ENCODE measurements around the gene QPCTL.
A peak's percentile ranks its signal among the peaks of the same experiment; 100 is the strongest.

QPCTL gene

GRCh38 chr19:45692187-45693105, at the start of gene QPCTL:
QPCTL (plus strand) TSS chr19:45692666; CDS start chr19:45692704, 38 bp downstream.
- peak within 1 kb of the TSS; percentile 83 to 92 (median 88) for H3K4me3 ChIP-seq (ENCODE audit: low read depth in 1 of 5, low read length in 5 of 5)
- H3K9me3 ChIP-seq (ENCODE audit: control insufficient read depth in 5 of 5, low read length in 5 of 5): no peaks in the 10 kb centered on the region
- H3K9ac ChIP-seq (ENCODE audit: low read length in 5 of 5): peak within 1 kb of the TSS; percentile 35 to 90 (median 88)
- peaks cover 0 to 17% (median 11%) of the 10 kb centered on the region in 5 donors for H3K36me3 ChIP-seq (ENCODE audit: control insufficient read depth in 5 of 5, insufficient read depth in 5 of 5, low read length in 5 of 5)
- H3K27me3 ChIP-seq (ENCODE audit: control insufficient read depth in 5 of 5, insufficient read depth in 4 of 5, low read length in 5 of 5): no peaks in the 10 kb centered on the region
- H3K4me1 ChIP-seq (ENCODE audit: control insufficient read depth in 5 of 5, insufficient read depth in 5 of 5, low read length in 5 of 5): peaks cover 2 to 30% (median 20%) of the 10 kb centered on the region in 5 donors
- peak within 1 kb of the TSS; percentile 93 for H3K27ac ChIP-seq (ENCODE audit: low read depth, low read length)

- H3K9me3 ChIP-seq (ENCODE audit: control insufficient read depth in 5 of 5, low read length in 5 of 5): no peaks in the 10 kb centered on the region
- H3K27ac ChIP-seq (ENCODE audit: low read depth, low read length): no peak overlapping the region
- peaks cover 0 to 51% (median 42%) of the 10 kb centered on the region in 5 donors for H3K4me1 ChIP-seq (ENCODE audit: control insufficient read depth in 5 of 5, insufficient read depth in 5 of 5, low read length in 5 of 5)
- H3K4me3 ChIP-seq (ENCODE audit: low read depth in 1 of 5, low read length in 5 of 5): no peak overlapping the region
- no peak overlapping the region for H3K9ac ChIP-seq (ENCODE audit: low read length in 5 of 5)
- H3K36me3 ChIP-seq (ENCODE audit: control insufficient read depth in 5 of 5, insufficient read depth in 5 of 5, low read length in 5 of 5): no peaks in the 10 kb centered on the region
- H3K27me3 ChIP-seq (ENCODE audit: control insufficient read depth in 5 of 5, insufficient read depth in 4 of 5, low read length in 5 of 5): peaks cover 0 to 10% (median 9%) of the 10 kb centered on the region in 5 donors
These were observed 49.2 kb upstream of the QPCTL start for GRCh38 chr19:45643024-45643926.

- H3K9ac ChIP-seq (ENCODE audit: low read length in 5 of 5): no peak overlapping the region
- H3K9me3 ChIP-seq (ENCODE audit: control insufficient read depth in 5 of 5, low read length in 5 of 5): no peaks in the 10 kb centered on the region
- H3K27ac ChIP-seq (ENCODE audit: low read depth, low read length): no peak overlapping the region
- H3K36me3 ChIP-seq (ENCODE audit: control insufficient read depth in 5 of 5, insufficient read depth in 5 of 5, low read length in 5 of 5): no peaks in the 10 kb centered on the region
- H3K4me3 ChIP-seq (ENCODE audit: low read depth in 1 of 5, low read length in 5 of 5): no peak overlapping the region
- H3K27me3 ChIP-seq (ENCODE audit: control insufficient read depth in 5 of 5, insufficient read depth in 4 of 5, low read length in 5 of 5): peaks cover 0 to 10% (median 9%) of the 10 kb centered on the region in 5 donors
- H3K4me1 ChIP-seq (ENCODE audit: control insufficient read depth in 5 of 5, insufficient read depth in 5 of 5, low read length in 5 of 5): peaks cover 0 to 42% (median 33%) of the 10 kb centered on the region in 5 donors
These were observed 48.3 kb upstream of the QPCTL start for GRCh38 chr19:45643927-45644771.

GRCh38 chr19:45645068-45645630, 47.3 kb upstream of the QPCTL start:
- Histone ChIP-seq H3K4me1 (ENCODE audit: control insufficient read depth in 5 of 5, insufficient read depth in 5 of 5, low read length in 5 of 5) (peaks cover 0 to 38% (median 31%) of the 10 kb centered on the region in 5 donors), H3K27me3 (ENCODE audit: control insufficient read depth in 5 of 5, insufficient read depth in 4 of 5, low read length in 5 of 5) (peaks cover 0 to 10% (median 9%) of the 10 kb centered on the region in 5 donors)

GRCh38 chr19:45645631-45646344, 46.7 kb upstream of the QPCTL start:
- peaks cover 0 to 10% (median 9%) of the 10 kb centered on the region in 5 donors for H3K27me3 ChIP-seq (ENCODE audit: control insufficient read depth in 5 of 5, insufficient read depth in 4 of 5, low read length in 5 of 5)
- H3K27ac ChIP-seq (ENCODE audit: low read depth, low read length): no peak overlapping the region
- no peaks in the 10 kb centered on the region for H3K36me3 ChIP-seq (ENCODE audit: control insufficient read depth in 5 of 5, insufficient read depth in 5 of 5, low read length in 5 of 5)
- H3K4me1 ChIP-seq (ENCODE audit: control insufficient read depth in 5 of 5, insufficient read depth in 5 of 5, low read length in 5 of 5): peaks cover 0 to 38% (median 30%) of the 10 kb centered on the region in 5 donors
- peak overlapping the region in 1 of 5 donors; percentile 35 for H3K9ac ChIP-seq (ENCODE audit: low read length in 5 of 5)
- H3K9me3 ChIP-seq (ENCODE audit: control insufficient read depth in 5 of 5, low read length in 5 of 5): no peaks in the 10 kb centered on the region
- peak overlapping the region; percentile 8 to 59 (median 56) for H3K4me3 ChIP-seq (ENCODE audit: low read depth in 1 of 5, low read length in 5 of 5)

More at GRCh38 chr19:45645068-45645630, 47.3 kb upstream of the QPCTL start:
- H3K36me3 ChIP-seq (ENCODE audit: control insufficient read depth in 5 of 5, insufficient read depth in 5 of 5, low read length in 5 of 5): no peaks in the 10 kb centered on the region
- peak overlapping the region in 3 of 5 donors; percentile 56 to 59 (median 59) for H3K4me3 ChIP-seq (ENCODE audit: low read depth in 1 of 5, low read length in 5 of 5)
- H3K27ac ChIP-seq (ENCODE audit: low read depth, low read length): no peak overlapping the region
- H3K9me3 ChIP-seq (ENCODE audit: control insufficient read depth in 5 of 5, low read length in 5 of 5): no peaks in the 10 kb centered on the region
- no peak overlapping the region for H3K9ac ChIP-seq (ENCODE audit: low read length in 5 of 5)

- peak overlapping the region in 1 of 5 donors; percentile 35 for H3K9ac ChIP-seq (ENCODE audit: low read length in 5 of 5)
- no peaks in the 10 kb centered on the region for H3K36me3 ChIP-seq (ENCODE audit: control insufficient read depth in 5 of 5, insufficient read depth in 5 of 5, low read length in 5 of 5)
- peaks cover 0 to 35% (median 24%) of the 10 kb centered on the region in 5 donors for H3K4me1 ChIP-seq (ENCODE audit: control insufficient read depth in 5 of 5, insufficient read depth in 5 of 5, low read length in 5 of 5)
- no peaks in the 10 kb centered on the region for H3K9me3 ChIP-seq (ENCODE audit: control insufficient read depth in 5 of 5, low read length in 5 of 5)
- peak overlapping the region in 3 of 5 donors; percentile 8 to 59 (median 59) for H3K4me3 ChIP-seq (ENCODE audit: low read depth in 1 of 5, low read length in 5 of 5)
- H3K27me3 ChIP-seq (ENCODE audit: control insufficient read depth in 5 of 5, insufficient read depth in 4 of 5, low read length in 5 of 5): peaks cover 0 to 10% (median 9%) of the 10 kb centered on the region in 5 donors
- H3K27ac ChIP-seq (ENCODE audit: low read depth, low read length): no peak overlapping the region
These were observed 46.1 kb upstream of the QPCTL start for GRCh38 chr19:45646345-45646698.

- Histone ChIP-seq H3K27ac (ENCODE audit: low read depth, low read length) (no peak overlapping the region), H3K27me3 (ENCODE audit: control insufficient read depth in 5 of 5, insufficient read depth in 4 of 5, low read length in 5 of 5) (peaks cover 0 to 8% (median 0%) of the 10 kb centered on the region in 5 donors), H3K9me3 (ENCODE audit: control insufficient read depth in 5 of 5, low read length in 5 of 5) (no peaks in the 10 kb centered on the region), H3K9ac (ENCODE audit: low read length in 5 of 5) (no peak overlapping the region), H3K4me3 (ENCODE audit: low read depth in 1 of 5, low read length in 5 of 5) (no peak overlapping the region), H3K36me3 (ENCODE audit: control insufficient read depth in 5 of 5, insufficient read depth in 5 of 5, low read length in 5 of 5) (no peaks in the 10 kb centered on the region), H3K4me1 (ENCODE audit: control insufficient read depth in 5 of 5, insufficient read depth in 5 of 5, low read length in 5 of 5) (peaks cover 0 to 9% (median 6%) of the 10 kb centered on the region in 5 donors)
These were observed 41.7 kb upstream of the QPCTL start for GRCh38 chr19:45650722-45651121.

- Histone ChIP-seq H3K4me1 (ENCODE audit: control insufficient read depth in 5 of 5, insufficient read depth in 5 of 5, low read length in 5 of 5) (no peaks in the 10 kb centered on the region), H3K27me3 (ENCODE audit: control insufficient read depth in 5 of 5, insufficient read depth in 4 of 5, low read length in 5 of 5) (peaks cover 0 to 2% (median 0%) of the 10 kb centered on the region in 5 donors), H3K9ac (ENCODE audit: low read length in 5 of 5) (no peak overlapping the region), H3K36me3 (ENCODE audit: control insufficient read depth in 5 of 5, insufficient read depth in 5 of 5, low read length in 5 of 5) (no peaks in the 10 kb centered on the region), H3K4me3 (ENCODE audit: low read depth in 1 of 5, low read length in 5 of 5) (no peak overlapping the region), H3K9me3 (ENCODE audit: control insufficient read depth in 5 of 5, low read length in 5 of 5) (no peaks in the 10 kb centered on the region), H3K27ac (ENCODE audit: low read depth, low read length) (no peak overlapping the region)
These were observed 38.8 kb upstream of the QPCTL start for GRCh38 chr19:45653634-45654033.
